GM18868 (cell line): Measurements from ENCODE around the gene L3MBTL3.
"Not testable (repeated sequence)": the region's sequence is repeated elsewhere in the genome, so short reads cannot be mapped to it uniquely, and the experiment has no call there.

Experiments
- ATAC-seq: cut with Tn5 transposase; IDR thresholded peaks from one replicate; pipeline ENCODE4 v1.9.1; 2021; ENCODE audit warnings: mild to moderate bottlenecking, moderate library complexity; ENCODE audit not compliant: unreplicated experiment

L3MBTL3 gene

DNA sequence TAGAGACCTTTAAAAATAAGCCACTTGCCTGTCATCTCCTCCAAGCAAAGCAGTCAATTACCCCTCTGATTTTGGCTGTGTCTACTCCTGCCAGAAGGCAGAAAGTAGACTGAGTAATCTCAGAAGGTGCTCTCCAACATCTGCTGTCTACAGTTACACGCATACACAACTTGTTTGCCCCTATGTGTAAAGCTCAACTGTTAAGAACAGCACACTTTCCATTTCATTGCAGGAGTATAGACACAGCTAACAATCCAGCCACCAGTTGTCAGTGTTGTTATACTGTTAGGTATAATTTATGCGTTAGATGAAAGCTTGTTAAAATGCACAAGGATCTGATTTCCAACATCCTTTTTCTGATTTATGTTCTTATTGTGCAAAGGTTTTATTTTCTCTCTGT lies 116.2 kb downstream of the L3MBTL3 start:
- ATAC-seq: no peak

GRCh38 chr6:130136798-130137197 lies 118.4 kb downstream of the L3MBTL3 start:
- no peak for ATAC-seq

DNA sequence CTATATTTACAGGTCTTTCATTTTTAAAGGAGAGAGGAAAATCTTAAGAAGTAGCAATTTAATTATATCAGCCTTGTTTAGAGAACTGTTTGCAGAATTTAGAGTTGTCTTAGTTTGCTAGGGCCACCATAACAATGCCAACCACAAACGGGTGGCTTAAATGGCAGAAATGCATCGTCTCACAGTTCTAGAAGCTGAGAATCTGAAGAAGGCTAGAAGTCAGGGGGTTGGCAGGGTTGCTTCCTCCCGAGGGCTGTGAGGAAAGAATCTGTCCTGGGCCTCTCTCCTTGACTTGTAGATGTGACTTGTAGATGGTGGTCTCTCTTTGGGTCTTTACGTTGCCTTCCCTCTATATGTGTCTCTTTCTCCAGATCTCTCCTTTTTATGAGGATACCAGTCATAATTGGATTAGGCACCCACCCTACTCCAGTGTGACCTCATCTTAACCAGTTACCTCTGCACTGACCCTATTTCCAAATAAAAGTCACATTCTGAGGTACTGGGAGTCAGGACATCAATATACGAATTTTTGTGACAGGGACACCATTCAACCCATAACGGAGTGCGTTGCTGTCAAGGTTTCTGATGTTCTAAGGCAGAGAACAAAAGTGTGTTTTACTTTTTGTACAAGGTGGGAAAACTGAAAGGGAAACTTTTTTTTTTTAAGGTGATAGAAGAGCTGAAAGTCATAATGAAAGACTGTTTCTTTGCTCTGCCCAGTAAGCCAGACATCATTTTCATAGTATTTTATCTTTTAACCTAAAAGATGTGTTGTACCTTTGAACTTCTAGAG lies 119.9 kb downstream of the L3MBTL3 start:
- ATAC-seq: peak; percentile 70

DNA sequence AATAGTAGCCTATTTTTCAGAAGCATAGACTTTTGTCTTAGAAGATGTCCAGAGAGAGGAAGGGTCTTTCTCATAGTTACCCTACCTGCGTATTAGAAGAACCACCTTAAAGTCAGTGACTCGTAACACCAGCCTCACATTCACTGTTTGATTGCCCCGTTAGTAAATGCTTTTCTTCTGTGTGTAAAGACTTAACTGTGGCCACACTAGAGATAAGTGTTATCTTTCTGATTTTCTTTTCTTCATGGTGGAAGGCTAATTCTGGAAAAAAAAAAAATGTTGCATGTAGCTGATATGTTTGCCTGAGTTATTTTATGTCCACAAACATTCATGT lies 120.5 kb downstream of the L3MBTL3 start:
- peak; percentile 45 for ATAC-seq

GRCh38 chr6:130140084-130140483 lies 121.7 kb downstream of the L3MBTL3 start:
- no peak for ATAC-seq

GRCh38 chr6:130143709-130144108 lies 125.3 kb downstream of the L3MBTL3 start:
- ATAC-seq: no peak

GRCh38 chr6:130147111-130147510 lies 128.7 kb downstream of the L3MBTL3 start:
- ATAC-seq: no peak

GRCh38 chr6:130148181-130148580 lies 129.8 kb downstream of the L3MBTL3 start:
- no peak for ATAC-seq

GRCh38 chr6:130149016-130149415 lies 130.6 kb downstream of the L3MBTL3 start:
- not testable (repeated sequence) for ATAC-seq

- no peak for ATAC-seq
Observed at GRCh38 chr6:130150906-130151305, 132.5 kb downstream of the L3MBTL3 start.

DNA sequence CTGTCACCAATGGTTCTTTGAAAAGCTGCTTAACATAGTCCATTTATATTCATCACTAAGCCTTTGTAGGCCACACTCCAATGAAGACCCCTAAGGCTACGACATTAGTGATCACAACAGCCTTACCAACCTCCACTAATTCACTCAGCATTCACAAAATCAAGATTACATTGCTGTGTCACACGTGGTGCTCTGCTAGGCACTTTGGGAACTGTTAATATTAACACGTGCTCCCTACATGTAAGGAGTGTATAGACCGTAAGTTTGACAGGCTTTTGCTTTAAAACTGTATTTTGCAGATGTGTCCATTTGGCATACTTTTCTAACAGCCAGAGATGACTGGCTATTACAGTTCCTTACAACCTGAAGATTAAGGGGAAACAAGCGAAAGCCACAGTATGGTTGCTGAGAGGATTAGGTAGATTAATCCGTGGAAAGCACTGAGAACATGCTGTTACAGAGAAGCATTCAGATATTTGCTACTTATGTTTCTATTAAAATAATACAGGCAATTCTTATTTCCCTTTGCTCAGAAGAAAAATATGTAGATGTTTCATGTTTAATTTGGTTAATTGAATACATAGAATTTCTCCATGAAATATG lies 134.6 kb downstream of the L3MBTL3 start:
- no peak for ATAC-seq

GRCh38 chr6:130156908-130157307 lies 138.5 kb downstream of the L3MBTL3 start:
- no peak for ATAC-seq

DNA sequence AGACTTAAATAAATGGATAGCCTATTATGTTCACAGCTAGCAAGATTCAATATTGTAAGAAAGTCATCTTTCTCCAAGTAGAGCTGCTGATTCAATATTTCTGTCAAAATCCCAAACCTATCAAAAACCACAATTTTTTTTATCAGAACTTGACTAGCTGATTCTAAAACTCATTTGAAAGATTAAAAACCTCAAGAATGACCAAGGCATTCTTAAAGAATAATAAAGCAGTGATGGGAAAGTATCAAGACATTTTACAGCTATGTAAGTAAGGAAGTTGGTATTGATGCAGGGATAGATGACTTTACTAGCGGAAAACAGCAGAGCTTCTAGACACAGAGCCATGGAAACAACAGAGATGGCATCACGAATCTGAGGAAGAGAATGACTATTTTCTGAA lies 139.7 kb downstream of the L3MBTL3 start:
- ATAC-seq: no peak

DNA sequence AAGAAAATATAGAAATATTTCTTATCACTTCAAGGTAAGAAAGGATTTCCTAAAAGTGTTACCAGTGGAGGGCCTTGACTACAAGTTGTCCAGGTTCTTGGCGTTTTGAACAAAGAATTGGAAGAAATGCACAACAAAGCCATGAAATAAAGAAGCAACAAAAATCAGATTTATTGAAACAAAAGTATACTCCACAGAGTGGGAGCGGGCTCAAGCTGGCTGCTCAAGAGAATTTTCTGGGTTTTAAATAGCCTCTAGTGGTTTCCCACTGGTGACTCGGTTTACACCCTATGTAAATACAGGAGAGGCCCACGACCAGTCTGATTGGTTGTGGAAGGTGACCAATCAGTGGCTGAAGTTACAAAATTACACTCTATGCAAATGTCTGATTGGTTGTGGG lies 140.2 kb downstream of the L3MBTL3 start:
- no peak for ATAC-seq

DNA sequence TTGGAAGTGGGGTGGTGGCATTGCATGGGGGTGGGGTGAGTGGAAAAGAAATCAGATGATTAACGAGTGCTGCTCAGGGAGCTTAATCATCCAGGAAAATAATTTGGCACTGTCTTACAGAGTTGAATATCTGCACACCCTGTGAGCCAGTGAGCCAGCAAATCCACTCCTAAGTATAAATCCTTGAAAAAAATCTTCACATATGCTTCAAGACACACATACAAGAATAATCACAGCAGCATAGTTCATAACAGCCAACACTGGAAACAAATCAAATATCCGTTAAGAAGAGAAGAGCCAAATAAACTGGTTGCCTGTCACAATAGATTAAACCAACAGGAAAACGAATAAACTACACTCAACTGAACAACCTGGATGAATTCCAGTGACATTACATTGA lies 141.6 kb downstream of the L3MBTL3 start:
- no peak for ATAC-seq

DNA sequence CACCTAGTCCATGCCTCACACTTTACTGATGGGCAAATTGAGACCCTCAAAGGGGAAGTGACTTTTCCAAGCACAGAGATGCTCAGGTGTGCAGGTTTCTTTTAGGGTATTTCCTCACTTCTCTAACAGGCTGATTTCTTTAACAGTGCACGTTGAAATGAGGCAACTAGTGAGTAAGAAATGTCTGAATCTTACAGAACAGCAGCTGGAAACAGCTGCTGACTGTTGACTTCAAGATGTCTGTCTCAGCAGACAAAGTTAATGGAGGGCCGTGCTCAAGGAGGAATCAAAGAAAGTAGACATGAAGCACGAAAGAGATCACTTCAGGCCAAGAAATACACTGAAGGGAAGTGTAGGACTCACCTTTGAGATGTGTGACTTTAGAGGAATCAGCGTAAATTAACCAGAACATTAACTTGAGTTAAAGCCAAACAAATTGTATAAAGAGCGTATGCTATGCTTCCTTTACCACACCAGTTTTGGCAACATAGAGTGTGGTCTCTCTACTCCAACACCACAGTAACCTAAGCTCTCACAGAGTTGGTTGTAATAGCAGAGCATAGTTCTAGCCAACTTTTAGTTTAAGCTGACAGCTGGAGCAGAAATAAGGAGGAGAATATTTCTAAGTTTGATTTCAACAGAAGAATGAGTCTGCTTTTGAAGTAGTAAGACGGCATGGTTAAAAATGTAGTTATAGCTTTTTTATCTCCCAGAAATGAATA lies 143.5 kb downstream of the L3MBTL3 start:
- ATAC-seq: peak; percentile 40

DNA sequence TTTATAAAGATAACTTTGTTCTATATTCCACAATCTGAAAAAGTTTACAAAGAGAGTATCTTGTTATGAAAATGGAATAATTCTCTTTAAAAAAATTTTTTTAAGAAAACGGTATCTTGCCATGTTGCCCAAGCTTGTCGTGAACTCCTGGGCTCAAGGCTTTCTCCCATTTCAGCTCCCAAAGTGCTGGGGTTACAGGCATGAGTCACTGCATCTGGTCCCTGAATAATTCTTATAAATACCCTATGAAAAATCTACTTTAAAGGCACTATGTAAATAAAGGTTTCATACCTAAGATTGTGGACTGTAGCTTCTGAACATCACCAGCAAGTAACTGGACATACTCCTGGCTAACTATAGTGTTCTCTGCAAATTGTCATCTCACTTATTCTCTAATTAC lies 144.0 kb downstream of the L3MBTL3 start:
- no peak for ATAC-seq

GRCh38 chr6:130163266-130163665 lies 144.9 kb downstream of the L3MBTL3 start:
- ATAC-seq: no peak

DNA sequence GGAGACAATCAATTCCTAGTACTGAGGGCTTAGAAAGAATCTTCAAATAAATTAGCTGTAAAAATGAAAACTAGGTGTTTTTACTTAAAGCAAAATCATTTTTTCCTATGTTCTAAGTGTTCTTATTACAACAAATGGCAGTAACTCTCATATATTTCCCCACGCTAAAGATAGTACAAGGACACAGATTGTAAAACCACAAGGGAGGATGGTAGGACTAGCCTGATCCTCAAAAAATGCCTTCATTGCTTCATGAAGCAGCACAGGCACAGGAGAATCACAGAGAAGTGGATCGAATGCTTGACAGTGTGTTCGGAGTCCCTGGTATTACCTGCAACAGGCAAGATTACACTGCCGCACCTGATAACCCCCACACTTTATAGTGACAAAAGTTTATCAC lies 145.9 kb downstream of the L3MBTL3 start:
- ATAC-seq: no peak

GRCh38 chr6:130167655-130168054 lies 149.3 kb downstream of the L3MBTL3 start:
- no peak for ATAC-seq

DNA sequence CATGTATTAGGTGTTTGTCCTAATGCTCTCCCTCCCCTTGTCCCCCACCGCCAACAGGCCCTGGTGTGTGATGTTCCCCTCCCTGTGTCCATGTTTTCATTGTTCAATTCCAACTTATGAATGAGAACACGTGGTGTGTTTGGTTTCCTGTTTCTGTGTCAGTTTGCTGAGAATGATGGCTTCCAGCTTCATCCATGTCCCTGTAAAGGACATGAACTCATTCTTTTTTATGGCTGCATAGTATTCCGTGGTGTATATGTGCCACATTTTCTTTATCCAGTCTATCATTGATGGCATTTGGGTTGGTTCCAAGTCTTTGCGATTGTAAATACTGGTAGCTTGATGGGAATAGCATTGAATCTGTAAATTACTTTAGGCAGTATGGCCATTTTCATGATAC lies 151.8 kb downstream of the L3MBTL3 start:
- not testable (repeated sequence) for ATAC-seq

- ATAC-seq: not testable (repeated sequence)
Observed at GRCh38 chr6:130173377-130174004, 155.1 kb downstream of the L3MBTL3 start.
